Measurements from ENCODE around the gene TRIM38. TPM values are rescaled to one million over a fixed set of nuclear protein-coding genes. Genes with fewer than 3 reads are reported as not detected.

The TRIM38 gene
- total RNA-seq, 4 donors from 2014 or later: 7.7 to 9.0 (median 8.5) TPM

GRCh38 chr6:25960734-25961133, 1.9 kb upstream of the TRIM38 start:
- Histone ChIP-seq H3K27ac (peak overlapping the region in 1 of 4 donors; percentile 94), H3K4me3 (no peak overlapping the region), H3K27me3 (no peaks in the 10 kb centered on the region), H3K36me3 (peaks cover 0 to 13% (median 5%) of the 10 kb centered on the region in 3 donors), H3K9me3 (no peaks in the 10 kb centered on the region), H3K4me1 (peaks cover 7 to 51% (median 26%) of the 10 kb centered on the region in 3 donors)
- intact Hi-C loops (cut with DNase I): no loop called here
- TF ChIP-seq CTCF (IDR thresholded peaks at IDR 0.05) (no peak), POLR2A (IDR thresholded peaks at IDR 0.05) (no peak)
- WGBS, 2 donors: 76 to 78% methylated on average over 3 of the region's 3 CpGs
- DNase-seq: no peak

- 61 to 62% methylated on average over 2 to 3 of the region's 3 CpGs for WGBS, 2 donors
- intact Hi-C loops (cut with DNase I): no loop called here
These were observed 918 bp upstream of the TRIM38 start for GRCh38 chr6:25961619-25962148.

GRCh38 chr6:25963426-25964123, 973 bp downstream of the TRIM38 start:
- Histone ChIP-seq H3K27ac (peak overlapping the region; percentile 92 to 97 (median 94)), H3K9me3 (no peaks in the 10 kb centered on the region), H3K27me3 (no peaks in the 10 kb centered on the region), H3K4me1 (peaks cover 13 to 77% (median 47%) of the 10 kb centered on the region in 3 donors), H3K36me3 (peaks cover 4 to 39% (median 13%) of the 10 kb centered on the region in 3 donors), H3K4me3 (peak overlapping the region; percentile 48 to 66 (median 62))
- intact Hi-C loops (cut with DNase I): no loop called here
- WGBS, 2 donors: 5 to 7% methylated on average over 6 of the region's 6 CpGs
- DNase-seq: no peak
- no peak for TF ChIP-seq POLR2A (IDR thresholded peaks at IDR 0.05)
- no peak for TF ChIP-seq CTCF (IDR thresholded peaks at IDR 0.05)

More at GRCh38 chr6:25961619-25962148, 918 bp upstream of the TRIM38 start:
- DNase-seq: no peak
- Histone ChIP-seq H3K27ac (peak overlapping the region; percentile 92 to 97 (median 94)), H3K4me3 (peak overlapping the region; percentile 48 to 66 (median 62)), H3K4me1 (peaks cover 7 to 60% (median 35%) of the 10 kb centered on the region in 3 donors), H3K27me3 (no peaks in the 10 kb centered on the region), H3K9me3 (no peaks in the 10 kb centered on the region), H3K36me3 (peaks cover 2 to 22% (median 11%) of the 10 kb centered on the region in 3 donors)
- TF ChIP-seq POLR2A (IDR thresholded peaks at IDR 0.05) (no peak), CTCF (IDR thresholded peaks at IDR 0.05) (no peak)

- TF ChIP-seq POLR2A (IDR thresholded peaks at IDR 0.05): no peak
- no peak for TF ChIP-seq CTCF (IDR thresholded peaks at IDR 0.05)
- H3K27me3 ChIP-seq: no peaks in the 10 kb centered on the region
- DNase-seq: no peak
- no peak overlapping the region for H3K4me3 ChIP-seq
- intact Hi-C loops (cut with DNase I): no loop called here
- no peaks in the 10 kb centered on the region for H3K9me3 ChIP-seq
- no peak overlapping the region for H3K27ac ChIP-seq
- H3K4me1 ChIP-seq: peaks cover 13 to 69% (median 47%) of the 10 kb centered on the region in 3 donors
- 78 to 96% methylated on average over 4 of the region's 4 CpGs for WGBS, 2 donors
- H3K36me3 ChIP-seq: peaks cover 11 to 54% (median 18%) of the 10 kb centered on the region in 3 donors
These were observed 2.5 kb downstream of the TRIM38 start for GRCh38 chr6:25965058-25965457.

GRCh38 chr6:25966711-25967110, 4.1 kb downstream of the TRIM38 start:
- Histone ChIP-seq H3K36me3 (peaks cover 18 to 71% (median 19%) of the 10 kb centered on the region in 3 donors), H3K4me1 (peaks cover 13 to 77% (median 51%) of the 10 kb centered on the region in 3 donors), H3K27ac (no peak overlapping the region), H3K27me3 (no peaks in the 10 kb centered on the region), H3K9me3 (no peaks in the 10 kb centered on the region), H3K4me3 (peak overlapping the region in 1 of 4 donors; percentile 36)
- intact Hi-C loops (cut with DNase I): no loop called here
- WGBS, 2 donors: 87 to 97% methylated on average over 4 to 7 of the region's 9 CpGs
- no peak for DNase-seq
- TF ChIP-seq POLR2A (IDR thresholded peaks at IDR 0.05) (no peak), CTCF (IDR thresholded peaks at IDR 0.05) (no peak)

All from esophagus squamous epithelium (tissue), 5 donors.